ENCODE measurements around the gene CGREF1. TPM values are rescaled to one million over a fixed set of nuclear protein-coding genes. Genes with fewer than 3 reads are reported as not detected.

The CGREF1 gene
- total RNA-seq, 1 donor from 2014 or later = 15.1 TPM

DNA sequence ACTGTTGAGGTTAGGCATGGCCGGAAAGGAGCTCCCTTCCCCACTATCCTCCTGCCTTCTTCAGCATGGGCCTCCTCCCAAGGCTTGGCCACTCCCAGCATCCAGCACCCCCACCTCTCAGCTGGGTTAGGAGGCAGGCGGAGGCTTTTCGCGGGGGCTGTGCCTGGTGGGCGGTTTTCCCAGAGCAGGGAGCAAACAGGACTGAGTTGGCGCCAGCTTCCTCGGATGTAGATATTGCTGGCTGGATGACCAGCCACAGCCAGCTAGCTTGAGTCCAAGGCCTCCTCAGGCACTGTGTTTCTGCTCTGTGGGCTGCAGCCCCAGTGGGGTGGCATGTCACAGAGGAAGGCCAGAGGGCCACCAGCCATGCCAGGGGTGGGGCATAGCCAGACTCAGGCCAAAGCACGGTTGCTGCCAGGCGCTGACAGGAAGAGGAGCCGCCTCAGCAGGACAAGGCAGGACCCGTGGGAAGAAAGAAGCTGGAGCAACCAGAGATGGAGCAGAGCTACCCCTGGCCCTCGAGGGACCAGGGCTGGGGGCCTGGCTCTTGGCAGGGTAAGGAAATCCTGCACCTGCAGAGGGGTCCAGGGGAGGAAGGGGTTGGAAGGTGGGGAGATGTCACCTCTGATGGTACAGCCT, 30.0 kb upstream of the CGREF1 start, which contains the start of gene TCF23:
TCF23 (plus strand) TSS at position 204 of the 639 bp plus-strand sequence; CDS start at position 334, 130 bp downstream.
- Mint-ChIP-seq H3K36me3 (ENCODE audit: low read depth) (no peaks in the 10 kb centered on the region), H3K4me3 (no peak within 1 kb of the TSS), H3K27me3 (peaks cover 6% of the 10 kb centered on the region), H3K27ac (no peak within 1 kb of the TSS), H3K4me1 (peaks cover 5% of the 10 kb centered on the region), H3K9me3 (no peaks in the 10 kb centered on the region)
- intact Hi-C loops (cut with micrococcal nuclease) = no loop called here
- DNase-seq = no peak

DNA sequence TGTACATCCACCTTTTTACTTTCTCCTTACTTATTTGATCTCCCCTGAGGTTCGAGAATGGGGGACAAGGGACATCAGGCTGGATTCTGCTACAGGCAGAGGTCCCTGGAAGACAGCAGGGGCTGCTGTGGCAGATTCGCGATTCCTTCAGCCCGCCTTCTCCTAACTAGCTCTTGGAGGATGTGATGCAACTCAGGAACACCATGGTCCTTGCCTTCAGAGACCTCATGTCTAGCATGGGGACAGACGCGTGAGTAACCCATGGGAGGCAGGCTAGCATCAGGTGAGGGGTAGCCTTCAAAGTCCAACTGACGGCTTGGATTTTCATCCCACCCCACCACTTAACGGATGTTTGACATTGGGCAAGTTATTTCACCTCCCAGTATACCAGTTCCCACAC, 29.0 kb upstream of the CGREF1 start:
- Mint-ChIP-seq H3K9me3 (no peaks in the 10 kb centered on the region), H3K36me3 (ENCODE audit: low read depth) (no peaks in the 10 kb centered on the region), H3K4me1 (peaks cover 5% of the 10 kb centered on the region), H3K4me3 (no peak overlapping the region), H3K27me3 (peaks cover 15% of the 10 kb centered on the region), H3K27ac (no peak overlapping the region)
- intact Hi-C loops (cut with micrococcal nuclease) = no loop called here
- DNase-seq = no peak

DNA sequence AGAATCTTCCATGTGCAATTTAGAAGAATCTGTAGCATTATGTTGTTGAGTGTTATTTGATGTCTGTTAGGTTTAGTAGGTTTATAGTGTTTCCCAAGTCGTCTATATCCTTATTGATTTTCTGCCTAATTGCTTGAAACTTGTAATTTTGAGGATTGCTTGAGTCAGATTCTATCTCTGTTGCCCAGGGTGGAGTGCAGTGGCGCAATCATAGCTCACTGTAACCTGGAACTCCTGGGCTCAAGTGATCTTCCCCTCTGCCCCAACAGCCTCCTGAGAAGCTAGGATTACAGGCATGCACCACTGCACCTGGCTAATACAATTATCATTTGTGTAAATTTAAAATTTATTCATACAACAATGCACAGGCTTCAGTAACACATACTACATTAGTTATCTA, 26.8 kb upstream of the CGREF1 start:
- Mint-ChIP-seq H3K4me1 (no peaks in the 10 kb centered on the region), H3K9me3 (no peaks in the 10 kb centered on the region), H3K27ac (no peak overlapping the region), H3K4me3 (no peak overlapping the region), H3K36me3 (ENCODE audit: low read depth) (no peaks in the 10 kb centered on the region), H3K27me3 (peaks cover 17% of the 10 kb centered on the region)
- no peak for DNase-seq
- intact Hi-C loops (cut with micrococcal nuclease) = no loop called here

DNA sequence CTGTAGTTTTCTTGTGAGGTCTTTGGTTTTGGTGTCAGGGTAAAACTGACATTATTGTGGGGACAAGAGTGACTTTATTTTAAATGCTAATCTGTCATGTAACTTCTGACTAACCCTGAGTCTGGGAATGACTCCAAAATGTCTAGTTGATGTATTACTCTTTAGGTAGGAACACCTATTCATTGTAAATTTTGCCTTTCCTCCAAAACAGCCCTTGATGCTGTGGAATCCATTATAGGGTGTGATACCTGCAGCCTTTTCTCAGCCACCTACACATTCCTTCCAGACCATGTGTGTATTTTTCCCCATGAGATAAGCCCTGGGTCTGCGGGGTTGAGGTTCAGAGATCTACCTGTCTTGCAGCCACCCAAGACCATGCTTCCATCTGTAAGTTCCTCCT, 24.4 kb upstream of the CGREF1 start:
- no peaks in the 10 kb centered on the region for H3K4me1 Mint-ChIP-seq
- H3K9me3 Mint-ChIP-seq = no peaks in the 10 kb centered on the region
- H3K4me3 Mint-ChIP-seq = no peak overlapping the region
- H3K27me3 Mint-ChIP-seq = peaks cover 21% of the 10 kb centered on the region
- H3K36me3 Mint-ChIP-seq (ENCODE audit: low read depth) = no peaks in the 10 kb centered on the region
- H3K27ac Mint-ChIP-seq = no peak overlapping the region
- DNase-seq = no peak
- intact Hi-C loops (cut with micrococcal nuclease) = no loop called here

DNA sequence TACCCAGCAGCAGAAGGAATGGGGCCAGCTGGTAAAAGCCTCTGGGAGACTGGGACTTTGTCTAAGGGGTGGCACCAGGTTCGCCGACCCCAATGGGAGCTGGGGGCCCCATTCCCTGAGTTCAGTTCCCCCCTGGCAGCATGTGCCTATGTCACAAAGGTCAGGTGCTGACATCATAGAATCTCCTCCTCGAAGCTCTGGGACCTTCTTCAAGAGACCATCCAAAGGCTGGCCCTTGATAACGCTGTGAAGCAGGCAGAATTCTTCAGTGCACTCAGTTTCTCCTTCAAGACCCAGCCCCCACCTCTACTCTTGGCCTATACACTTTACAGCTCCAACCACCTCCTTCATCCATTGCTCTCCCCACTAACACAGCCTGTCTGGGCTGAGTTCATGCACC, 20.4 kb upstream of the CGREF1 start, which contains the start of gene PRR30:
PRR30 (minus strand) TSS at position 101 of the 400 bp plus-strand sequence. CDS start 1,081 bp downstream, outside the sequence.
- no peak within 1 kb of the TSS for H3K4me3 Mint-ChIP-seq
- H3K4me1 Mint-ChIP-seq = peaks cover 5% of the 10 kb centered on the region
- DNase-seq = no peak
- intact Hi-C loops (cut with micrococcal nuclease) = no loop called here
- peaks cover 2% of the 10 kb centered on the region for H3K36me3 Mint-ChIP-seq (ENCODE audit: low read depth)
- peaks cover 19% of the 10 kb centered on the region for H3K27me3 Mint-ChIP-seq
- no peak within 1 kb of the TSS for H3K27ac Mint-ChIP-seq
- H3K9me3 Mint-ChIP-seq = no peaks in the 10 kb centered on the region

DNA sequence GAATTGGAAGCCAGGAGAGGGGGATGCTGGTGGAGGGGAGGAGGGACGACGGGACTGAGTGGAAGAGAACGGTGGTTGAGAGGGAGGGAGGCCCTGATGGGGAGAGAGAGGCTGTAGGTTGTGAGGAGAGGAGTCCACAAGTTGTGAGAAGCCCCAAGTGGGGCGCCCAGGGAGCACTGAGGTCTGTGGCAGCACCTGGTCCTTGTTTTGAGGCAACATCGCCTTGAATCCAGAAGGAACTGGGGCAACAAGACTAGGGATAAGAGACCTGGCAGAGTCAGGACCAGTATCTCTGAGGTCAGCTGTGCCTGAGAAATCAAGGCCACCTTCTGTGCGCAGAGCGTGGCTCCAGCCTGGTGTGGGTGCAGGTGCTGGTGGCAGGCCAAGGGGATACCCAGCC, 19.2 kb upstream of the CGREF1 start:
- Mint-ChIP-seq H3K4me1 (peaks cover 12% of the 10 kb centered on the region), H3K36me3 (ENCODE audit: low read depth) (peaks cover 8% of the 10 kb centered on the region), H3K27ac (no peak overlapping the region), H3K9me3 (no peaks in the 10 kb centered on the region), H3K27me3 (peaks cover 9% of the 10 kb centered on the region), H3K4me3 (no peak overlapping the region)
- no peak for DNase-seq
- intact Hi-C loops (cut with micrococcal nuclease) = no loop called here

DNA sequence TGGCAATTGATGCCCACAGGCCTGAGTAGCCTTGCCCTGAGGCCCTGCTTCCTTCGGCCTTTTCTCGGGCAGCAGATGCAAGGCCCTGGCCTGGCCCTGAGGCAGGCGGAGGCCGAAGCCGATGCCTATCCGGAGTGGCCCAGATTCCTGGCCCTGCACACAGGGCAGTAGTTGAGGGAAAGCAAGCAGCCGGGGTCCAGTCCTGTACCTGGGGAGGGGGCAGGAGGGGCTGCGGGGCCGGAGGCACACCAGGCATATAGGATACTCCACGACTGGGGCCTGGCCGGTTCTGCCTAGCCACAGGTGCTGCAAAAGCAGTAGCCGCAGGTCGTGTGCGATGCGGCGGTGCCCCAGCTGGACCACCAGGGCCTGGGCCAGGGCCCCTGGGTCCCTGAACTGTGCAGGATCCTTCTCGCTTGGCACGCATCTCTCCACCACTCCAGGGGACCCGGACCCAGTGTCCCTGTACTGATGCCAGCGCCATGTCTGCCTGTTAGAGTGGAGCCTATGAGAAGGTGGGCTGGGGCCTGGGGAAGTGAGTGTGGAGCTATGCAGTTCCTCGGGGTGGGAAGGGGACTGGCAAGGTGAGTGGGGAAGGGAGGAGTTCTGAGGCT, 18.5 kb upstream of the CGREF1 start:
- Mint-ChIP-seq H3K9me3 (no peaks in the 10 kb centered on the region), H3K4me3 (no peak overlapping the region), H3K4me1 (peaks cover 16% of the 10 kb centered on the region), H3K27me3 (peaks cover 3% of the 10 kb centered on the region), H3K36me3 (ENCODE audit: low read depth) (peaks cover 15% of the 10 kb centered on the region), H3K27ac (no peak overlapping the region)
- intact Hi-C loops (cut with micrococcal nuclease) = no loop called here
- no peak for DNase-seq

DNA sequence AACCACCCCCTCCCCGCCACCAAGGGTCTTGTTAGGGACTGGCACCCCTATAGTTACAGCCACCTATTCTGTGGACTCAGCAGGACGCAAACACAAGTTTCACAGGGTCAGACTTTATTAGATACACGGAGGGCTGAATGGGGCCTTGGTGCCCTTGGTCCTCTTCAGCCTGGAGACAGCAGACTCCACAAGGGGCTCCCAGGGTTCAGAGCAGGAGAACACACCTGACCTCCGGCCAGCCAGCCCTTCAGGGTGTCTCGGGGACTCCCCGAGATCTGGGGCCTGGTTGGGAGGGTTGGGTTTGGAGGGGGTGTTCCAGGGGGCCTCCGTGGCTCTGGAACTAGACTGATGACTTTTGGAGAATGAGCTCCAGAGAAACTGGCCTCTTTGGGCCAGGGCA, 17.8 kb upstream of the CGREF1 start:
- peaks cover 19% of the 10 kb centered on the region for H3K36me3 Mint-ChIP-seq (ENCODE audit: low read depth)
- no peak overlapping the region for H3K4me3 Mint-ChIP-seq
- intact Hi-C loops (cut with micrococcal nuclease) = no loop called here
- H3K9me3 Mint-ChIP-seq = no peaks in the 10 kb centered on the region
- H3K4me1 Mint-ChIP-seq = peaks cover 16% of the 10 kb centered on the region
- H3K27ac Mint-ChIP-seq = no peak overlapping the region
- peaks cover 3% of the 10 kb centered on the region for H3K27me3 Mint-ChIP-seq
- DNase-seq = no peak

DNA sequence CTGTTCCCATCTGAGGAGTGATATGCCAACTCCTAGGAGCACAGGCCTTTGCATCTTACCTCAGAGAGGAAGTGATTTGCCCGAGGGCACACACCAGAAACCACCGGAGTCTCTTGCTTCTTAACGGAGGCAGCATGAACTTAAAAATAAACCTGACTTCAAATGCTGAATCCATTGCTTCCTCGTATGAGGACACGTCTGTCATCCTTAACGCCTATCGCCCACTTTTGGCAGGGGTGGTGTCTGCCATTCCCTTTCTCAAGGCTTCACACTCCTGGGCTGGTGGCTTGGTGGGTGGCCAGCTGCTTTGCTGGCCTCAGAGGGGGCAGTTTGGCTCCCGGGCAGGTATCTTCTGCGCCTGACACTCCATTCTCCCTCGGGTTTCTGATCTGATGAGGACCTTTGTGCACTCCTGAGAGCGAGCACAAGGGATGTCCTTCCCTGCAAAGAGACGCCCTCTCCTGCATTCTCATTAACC, 16.6 kb upstream of the CGREF1 start:
- H3K9me3 Mint-ChIP-seq = no peaks in the 10 kb centered on the region
- peak; percentile 62 for DNase-seq
- H3K27ac Mint-ChIP-seq = peak overlapping the region; percentile 98
- peak overlapping the region; percentile 93 for H3K4me3 Mint-ChIP-seq
- peaks cover 3% of the 10 kb centered on the region for H3K27me3 Mint-ChIP-seq
- peaks cover 29% of the 10 kb centered on the region for H3K36me3 Mint-ChIP-seq (ENCODE audit: low read depth)
- intact Hi-C loops (cut with micrococcal nuclease) = no loop called here
- H3K4me1 Mint-ChIP-seq = peaks cover 16% of the 10 kb centered on the region

DNA sequence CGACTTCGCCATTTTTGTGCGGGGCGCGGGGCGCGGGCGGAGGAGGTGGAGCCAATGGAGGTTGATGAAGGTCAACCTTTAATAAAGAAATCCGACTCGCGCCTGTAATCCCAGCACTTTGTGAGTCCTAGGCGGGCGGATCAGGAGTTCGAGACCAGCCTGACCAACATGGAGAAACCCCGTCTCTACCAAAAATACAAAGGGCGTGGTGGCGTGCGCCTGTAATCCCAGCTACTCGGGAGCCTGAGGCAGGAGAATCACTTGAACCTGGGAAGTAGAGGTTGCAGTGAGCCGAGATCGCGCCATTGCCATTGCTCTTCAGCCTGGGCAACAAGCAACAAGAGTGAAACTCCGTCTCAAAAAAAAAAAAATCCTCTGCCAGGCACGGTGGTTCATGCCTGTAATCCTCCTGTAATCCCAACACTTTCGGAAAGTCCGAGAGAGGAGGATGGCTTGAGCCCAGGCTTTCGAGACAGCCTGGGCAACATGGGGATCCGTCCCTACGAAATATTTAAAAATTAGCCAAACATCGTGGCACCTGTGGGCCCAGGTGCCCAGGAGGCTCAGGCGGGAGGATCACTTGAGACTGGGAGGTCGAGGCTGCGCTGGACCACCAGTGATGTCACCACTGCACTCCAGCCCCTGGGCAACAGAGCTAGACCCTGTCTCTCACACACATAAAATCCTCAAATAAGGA, 16.0 kb upstream of the CGREF1 start:
- intact Hi-C loops (cut with micrococcal nuclease) = loop anchor here (1.0 kb wide), 3 partner anchors 12 to 77 kb away; partner anchors contain the start of genes ABHD1, ATRAID, KHK and SLC5A6
- H3K9me3 Mint-ChIP-seq = no peaks in the 10 kb centered on the region
- H3K4me3 Mint-ChIP-seq = peak overlapping the region; percentile 93
- H3K27ac Mint-ChIP-seq = peak overlapping the region; percentile 98
- H3K4me1 Mint-ChIP-seq = peaks cover 16% of the 10 kb centered on the region
- DNase-seq = no peak
- H3K36me3 Mint-ChIP-seq (ENCODE audit: low read depth) = peaks cover 34% of the 10 kb centered on the region
- H3K27me3 Mint-ChIP-seq = peaks cover 3% of the 10 kb centered on the region

DNA sequence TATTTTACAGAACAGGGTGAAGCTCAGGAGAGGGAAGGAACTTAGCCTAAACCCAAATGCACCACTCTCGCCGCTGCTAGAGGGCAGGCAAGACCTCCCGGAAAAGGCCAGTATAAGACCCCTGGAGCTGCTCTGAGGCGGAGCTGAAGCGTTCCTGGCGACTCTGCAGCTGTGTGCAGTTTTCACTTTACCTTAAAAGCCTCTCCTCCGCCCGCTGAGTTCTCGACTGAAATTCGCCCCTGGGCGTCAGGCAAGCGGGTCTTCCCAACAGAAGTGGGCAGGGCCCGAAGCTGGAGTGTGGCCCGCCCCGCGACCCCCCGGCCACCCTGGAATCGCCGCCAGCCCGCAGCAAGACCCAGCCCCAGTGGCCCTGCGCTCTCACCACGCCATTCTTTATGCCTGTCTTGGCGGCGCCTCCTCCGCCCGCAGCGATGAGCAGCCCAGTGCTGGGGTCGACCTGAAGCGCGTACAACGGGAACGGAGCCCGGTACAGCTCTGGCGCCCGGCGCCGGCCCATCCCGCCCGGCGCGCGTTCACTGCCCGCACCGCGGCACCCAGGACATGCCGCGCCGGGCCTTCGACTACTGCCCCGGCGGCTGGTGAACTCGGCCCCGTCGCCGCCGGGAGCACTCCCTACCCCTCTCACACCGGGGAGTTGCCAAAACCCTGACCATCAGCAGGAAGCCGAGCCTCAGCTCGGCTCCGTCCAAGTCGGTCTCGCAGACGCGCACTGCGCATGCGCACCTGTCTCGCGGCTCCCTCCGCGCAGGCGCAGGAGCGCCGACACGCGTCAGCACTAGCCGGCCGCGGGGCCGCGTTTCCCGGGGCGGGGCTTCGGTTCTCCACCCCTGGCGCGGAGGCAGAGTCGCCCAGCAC, 15.2 kb upstream of the CGREF1 start, which contains the start of gene PREB:
PREB (minus strand) TSS at position 732 of the 876 bp plus-strand sequence; CDS start at position 517, 215 bp downstream.
- Mint-ChIP-seq H3K27me3 (no peaks in the 10 kb centered on the region), H3K4me1 (peaks cover 16% of the 10 kb centered on the region), H3K36me3 (ENCODE audit: low read depth) (peaks cover 42% of the 10 kb centered on the region), H3K9me3 (no peaks in the 10 kb centered on the region), H3K27ac (peak within 1 kb of the TSS; percentile 98), H3K4me3 (peak within 1 kb of the TSS; percentile 93)
- intact Hi-C loops (cut with micrococcal nuclease) = loop anchor here (1.0 kb wide), 3 partner anchors 11 to 78 kb away; partner anchors contain the start of genes ABHD1, ATRAID, KHK and SLC5A6
- DNase-seq = peak; percentile 100

DNA sequence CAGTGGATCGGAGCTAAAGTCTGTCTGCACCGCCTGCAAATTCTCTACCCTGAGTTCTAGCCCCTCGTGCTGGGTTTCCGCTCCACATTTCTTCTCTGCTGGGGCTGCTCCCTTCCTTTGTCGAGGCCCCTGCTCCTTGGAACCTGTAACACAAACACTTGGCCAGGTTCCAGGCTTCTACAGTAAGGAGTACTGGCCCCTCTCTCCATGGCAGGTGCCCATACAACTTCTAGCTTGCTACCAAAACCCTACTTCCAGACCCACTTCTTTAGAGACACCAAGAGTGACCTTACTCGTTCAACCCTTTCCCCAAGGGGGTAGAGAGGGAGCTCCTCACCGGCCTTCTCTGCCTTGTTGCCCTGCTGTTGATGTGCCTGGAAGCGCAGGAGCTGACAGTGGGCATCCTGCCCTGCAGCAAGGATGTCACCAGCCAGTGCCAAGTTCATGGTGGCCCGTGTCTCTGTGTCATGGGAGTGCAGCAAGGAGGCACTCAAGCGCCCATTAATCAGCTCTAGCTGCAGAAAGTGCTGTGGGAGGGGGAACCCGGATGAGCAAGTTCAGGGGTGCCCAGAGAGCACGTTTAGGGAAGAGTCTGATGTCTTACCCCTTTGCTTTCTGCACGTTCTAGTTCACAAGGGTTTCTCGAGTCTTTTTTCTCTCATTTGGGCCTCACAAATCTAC, 14.4 kb upstream of the CGREF1 start:
- peak overlapping the region; percentile 93 for H3K4me3 Mint-ChIP-seq
- H3K27me3 Mint-ChIP-seq = no peaks in the 10 kb centered on the region
- no peaks in the 10 kb centered on the region for H3K9me3 Mint-ChIP-seq
- peaks cover 42% of the 10 kb centered on the region for H3K36me3 Mint-ChIP-seq (ENCODE audit: low read depth)
- DNase-seq = peak; percentile 73
- intact Hi-C loops (cut with micrococcal nuclease) = no loop called here
- H3K4me1 Mint-ChIP-seq = peaks cover 16% of the 10 kb centered on the region
- H3K27ac Mint-ChIP-seq = peak overlapping the region; percentile 86

DNA sequence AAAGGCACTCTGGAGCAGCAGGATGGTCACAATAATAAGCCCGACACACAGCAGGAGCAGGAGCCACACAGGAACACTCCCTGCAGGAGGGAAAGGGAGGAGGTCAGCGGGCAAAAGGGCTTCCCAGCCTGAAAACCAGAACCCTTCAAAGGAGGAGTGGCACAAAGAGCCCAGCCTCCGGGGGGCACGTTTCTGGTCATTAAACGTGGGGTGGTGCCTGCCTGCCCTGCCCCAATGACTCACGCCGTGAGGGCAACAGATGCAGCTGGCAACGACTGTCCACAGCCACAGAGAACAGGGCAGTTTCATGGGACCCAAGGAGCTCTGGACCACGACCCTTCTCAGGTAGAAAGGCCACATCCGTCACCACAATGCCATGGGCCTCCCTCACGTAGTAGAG, 12.5 kb upstream of the CGREF1 start:
- intact Hi-C loops (cut with micrococcal nuclease) = no loop called here
- peaks cover 42% of the 10 kb centered on the region for H3K36me3 Mint-ChIP-seq (ENCODE audit: low read depth)
- H3K4me1 Mint-ChIP-seq = peaks cover 16% of the 10 kb centered on the region
- no peaks in the 10 kb centered on the region for H3K9me3 Mint-ChIP-seq
- DNase-seq = no peak
- no peak overlapping the region for H3K4me3 Mint-ChIP-seq
- H3K27me3 Mint-ChIP-seq = no peaks in the 10 kb centered on the region
- H3K27ac Mint-ChIP-seq = no peak overlapping the region
